Fibroblast of pulmonary artery (primary cell): ENCODE results near the gene PIGO.

Experiments
- DNase-seq: peaks from one replicate; pipeline ENCODE4 v3.0.0-alpha.2; 2010; ENCODE audit warnings: low read depth
- H3K4me3 ChIP-seq: replicated peaks from 2 replicates; pipeline ENCODE4 v1.5.1; 2011; ENCODE audit warnings: low read depth, mild to moderate bottlenecking, control low read depth, low read length, moderate library complexity
- CTCF ChIP-seq: IDR thresholded peaks from 2 replicates; pipeline ENCODE4 v1.5.1; 2011; ENCODE audit warnings: mild to moderate bottlenecking, control low read depth, low read length, inconsistent platforms; ENCODE audit errors: missing control alignments

The PIGO gene

GRCh38 chr9:35102465-35102768 lies 6.0 kb upstream of the PIGO start:
- H3K4me3 ChIP-seq: peak overlapping the region; percentile 76
- DNase-seq: peak; percentile 10

GRCh38 chr9:35097573-35097972 lies 1.2 kb upstream of the PIGO start:
- no peak for TF ChIP-seq CTCF
- DNase-seq: no peak
- H3K4me3 ChIP-seq: no peak overlapping the region

More at GRCh38 chr9:35102465-35102768, 6.0 kb upstream of the PIGO start:
- no peak for TF ChIP-seq CTCF

GRCh38 chr9:35091536-35091935 lies 4.9 kb downstream of the PIGO start:
- H3K4me3 ChIP-seq: no peak overlapping the region
- TF ChIP-seq CTCF: no peak
- no peak for DNase-seq

- no peak overlapping the region for H3K4me3 ChIP-seq
- no peak for DNase-seq
- no peak for TF ChIP-seq CTCF
These were observed 7.0 kb downstream of the PIGO start for GRCh38 chr9:35089434-35089833.

- DNase-seq: no peak
- no peak for TF ChIP-seq CTCF
- no peak overlapping the region for H3K4me3 ChIP-seq
These were observed 11.3 kb downstream of the PIGO start for GRCh38 chr9:35085078-35085477.

GRCh38 chr9:35079426-35080341 lies 16.7 kb downstream of the PIGO start, which contains the start of gene FANCG:
TSS of gene FANCG (minus strand) at chr9:35079942. CDS start at chr9:35079524, 418 bp downstream.
- no peak for TF ChIP-seq CTCF
- H3K4me3 ChIP-seq: peak within 1 kb of the TSS; percentile 81
- peak; percentile 92 for DNase-seq

GRCh38 chr9:35079041-35079425 lies 17.4 kb downstream of the PIGO start:
- peak overlapping the region; percentile 81 for H3K4me3 ChIP-seq
- no peak for TF ChIP-seq CTCF
- DNase-seq: no peak
